Smooth muscle cell (in vitro differentiated cells): Measurements from ENCODE around the gene TNPO3. TPM values are rescaled to one million over a fixed set of nuclear protein-coding genes. Genes with fewer than 3 reads are reported as not detected.

Experiments used
- DNase-seq: peaks from one replicate; lab custom pipeline; 2025; ENCODE audit not compliant: unreplicated experiment; lab: John Stamatoyannopoulos, UW
- H2AFZ ChIP-seq: fragments of 200-600 bp; sonication (generic); 2 replicates; pipeline ENCODE4 v1.6.0; 2016; ENCODE audit warnings: antibody characterized with exemption, low read depth, mild to moderate bottlenecking
- H3F3A ChIP-seq: fragments of 200-600 bp; sonication (generic); 2 replicates; pipeline ENCODE4 v1.6.0; 2017; ENCODE audit warnings: antibody characterized with exemption, low read depth
- H3K27ac ChIP-seq: fragments of 200-600 bp; sonication (generic); 2 replicates; pipeline ENCODE4 v1.5.1; 2016; ENCODE audit warnings: low read depth, mild to moderate bottlenecking
- H3K27me3 ChIP-seq: fragments of 200-600 bp; sonication (generic); 2 replicates; pipeline ENCODE4 v1.6.1; 2016; ENCODE audit warnings: low read depth, mild to moderate bottlenecking
- H3K36me3 ChIP-seq: fragments of 200-600 bp; sonication (generic); 2 replicates; pipeline ENCODE4 v1.5.1; 2016; ENCODE audit warnings: low read depth
- H3K4me1 ChIP-seq: fragments of 200-600 bp; sonication (generic); 2 replicates; pipeline ENCODE4 v1.5.1; 2016; ENCODE audit warnings: low read depth
- H3K4me2 ChIP-seq: fragments of 200-600 bp; sonication (generic); 2 replicates; pipeline ENCODE4 v1.6.0; 2016; ENCODE audit warnings: mild to moderate bottlenecking
- H3K4me3 ChIP-seq: fragments of 200-600 bp; sonication (generic); 2 replicates; pipeline ENCODE4 v1.5.1; 2016; ENCODE audit warnings: mild to moderate bottlenecking
- H3K79me2 ChIP-seq: fragments of 200-600 bp; sonication (generic); 2 replicates; pipeline ENCODE4 v1.6.0; 2016; ENCODE audit warnings: low read depth, mild to moderate bottlenecking
- H3K9ac ChIP-seq: fragments of 200-600 bp; sonication (generic); 2 replicates; pipeline ENCODE4 v1.6.0; 2016; ENCODE audit warnings: low read depth
- H3K9me3 ChIP-seq: fragments of 200-600 bp; sonication (generic); replicated peaks from 2 replicates; pipeline ENCODE4 v1.5.1; 2016; ENCODE audit warnings: low read depth
- H4K20me1 ChIP-seq: fragments of 200-600 bp; sonication (generic); 2 replicates; pipeline ENCODE4 v1.6.0; 2016; ENCODE audit warnings: low read depth
- CTCF ChIP-seq: fragments of 200-600 bp; sonication (generic); IDR thresholded peaks from 2 replicates; pipeline ENCODE4 v1.5.1; 2017; ENCODE audit warnings: borderline replicate concordance, mild to moderate bottlenecking, antibody characterized with exemption; ENCODE audit not compliant: insufficient read depth, poor library complexity, severe bottlenecking
- WGBS: methylation state at CpG from one replicate; pipeline ENCODE4 v1.1.7; 2016; ENCODE audit warnings: low lambda C conversion rate; 5-methylcytosine and 5-hydroxymethylcytosine counted together
- polyA plus RNA-seq: library from polyadenylated mRNA; unstranded; fragments of >200 nt; fragmentation: Nextera tagmentation; extraction: Ambion mirVana; gene quantifications from 2 replicates; pipeline ENCODE4 v1.2.1, GENCODE V29; 2016
- total RNA-seq: library from RNA; depleted of rRNA; stranded (reverse); fragments of >200 nt; gene quantifications from 2 replicates; pipeline ENCODE4 v1.2.3, GENCODE V29; 2014

TNPO3 gene
- total and polyA plus RNA-seq, 2 experiments from 2014 or later = 28.4 to 41.3 TPM

GRCh38 chr7:129012641-129013040 lies 42.3 kb downstream of the TNPO3 start:
- H3K27me3 ChIP-seq = no peaks in the 10 kb centered on the region
- TF ChIP-seq CTCF = no peak
- H3K79me2 ChIP-seq = peaks cover 37% of the 10 kb centered on the region
- peaks cover 10% of the 10 kb centered on the region for H3K36me3 ChIP-seq
- no peak overlapping the region for H3K27ac ChIP-seq
- no peak overlapping the region for H3K4me3 ChIP-seq
- no peaks in the 10 kb centered on the region for H3K4me1 ChIP-seq
- H2AFZ ChIP-seq = no peak overlapping the region
- H3K9ac ChIP-seq = no peak overlapping the region
- WGBS = 93% methylated on average over 1 of the region's 1 CpG
- no peak for DNase-seq
- H3K9me3 ChIP-seq = no peaks in the 10 kb centered on the region
- peaks cover 68% of the 10 kb centered on the region for H4K20me1 ChIP-seq
- H3K4me2 ChIP-seq = no peak overlapping the region
- no peaks in the 10 kb centered on the region for H3F3A ChIP-seq

DNA sequence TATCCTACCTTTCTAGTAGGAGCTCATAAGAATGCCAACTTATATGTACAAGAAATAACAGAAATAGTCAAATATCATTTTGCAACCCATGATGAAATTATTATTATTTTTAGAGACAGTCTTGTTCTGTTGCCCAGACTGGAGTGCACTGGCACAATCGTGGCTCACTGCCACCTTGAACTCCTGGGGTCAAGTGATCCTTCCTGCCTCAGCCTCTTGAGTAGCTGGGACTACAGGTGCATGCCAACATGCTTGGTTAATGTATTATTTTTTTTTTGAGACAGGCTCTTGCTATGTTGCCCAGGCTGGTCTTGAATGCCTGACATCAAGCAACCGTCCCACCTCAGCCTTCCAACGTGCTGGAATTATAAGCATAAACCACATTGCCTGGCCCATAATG lies 44.8 kb downstream of the TNPO3 start:
- no peak for DNase-seq
- Histone ChIP-seq H3K27me3 (no peaks in the 10 kb centered on the region), H4K20me1 (peaks cover 80% of the 10 kb centered on the region), H3F3A (no peaks in the 10 kb centered on the region), H3K9me3 (no peaks in the 10 kb centered on the region), H3K27ac (no peak overlapping the region), H3K9ac (no peak overlapping the region), H2AFZ (no peak overlapping the region), H3K79me2 (peaks cover 47% of the 10 kb centered on the region), H3K4me2 (no peak overlapping the region), H3K4me3 (no peak overlapping the region), H3K36me3 (peaks cover 10% of the 10 kb centered on the region), H3K4me1 (no peaks in the 10 kb centered on the region)
- 96% methylated on average over 3 of the region's 3 CpGs for WGBS
- TF ChIP-seq CTCF = no peak

- no peaks in the 10 kb centered on the region for H3K9me3 ChIP-seq
- H3K4me1 ChIP-seq = no peaks in the 10 kb centered on the region
- no peak overlapping the region for H3K4me3 ChIP-seq
- H3F3A ChIP-seq = no peaks in the 10 kb centered on the region
- no peak overlapping the region for H3K4me2 ChIP-seq
- peaks cover 80% of the 10 kb centered on the region for H4K20me1 ChIP-seq
- no peak for TF ChIP-seq CTCF
- peaks cover 8% of the 10 kb centered on the region for H3K36me3 ChIP-seq
- H2AFZ ChIP-seq = no peak overlapping the region
- no peak overlapping the region for H3K27ac ChIP-seq
- no peak for DNase-seq
- WGBS = 92% methylated on average over 3 of the region's 3 CpGs
- H3K27me3 ChIP-seq = no peaks in the 10 kb centered on the region
- peaks cover 44% of the 10 kb centered on the region for H3K79me2 ChIP-seq
- no peak overlapping the region for H3K9ac ChIP-seq
Measured at GRCh38 chr7:129009437-129009836, 45.5 kb downstream of the TNPO3 start.

GRCh38 chr7:129008645-129009414 lies 46.1 kb downstream of the TNPO3 start:
- no peak overlapping the region for H3K4me3 ChIP-seq
- 86% methylated on average over 2 of the region's 2 CpGs for WGBS
- no peak for DNase-seq
- H3K4me1 ChIP-seq = no peaks in the 10 kb centered on the region
- no peak for TF ChIP-seq CTCF
- H3K36me3 ChIP-seq = peaks cover 4% of the 10 kb centered on the region
- no peak overlapping the region for H3K27ac ChIP-seq
- H3K9me3 ChIP-seq = no peaks in the 10 kb centered on the region
- peaks cover 43% of the 10 kb centered on the region for H3K79me2 ChIP-seq
- peaks cover 76% of the 10 kb centered on the region for H4K20me1 ChIP-seq
- no peak overlapping the region for H3K4me2 ChIP-seq
- H3K9ac ChIP-seq = no peak overlapping the region
- no peaks in the 10 kb centered on the region for H3F3A ChIP-seq
- H2AFZ ChIP-seq = no peak overlapping the region
- no peaks in the 10 kb centered on the region for H3K27me3 ChIP-seq
